ENCODE measurements around the gene ELK3. TPM values are rescaled to one million over a fixed set of nuclear protein-coding genes. Genes with fewer than 3 reads are reported as not detected.
A peak's percentile ranks its signal among the peaks of the same experiment; 100 is the strongest.

Gene ELK3
- total and polyA plus RNA-seq, 2 experiments from 2014 or later = 7.3 to 9.6 TPM

DNA sequence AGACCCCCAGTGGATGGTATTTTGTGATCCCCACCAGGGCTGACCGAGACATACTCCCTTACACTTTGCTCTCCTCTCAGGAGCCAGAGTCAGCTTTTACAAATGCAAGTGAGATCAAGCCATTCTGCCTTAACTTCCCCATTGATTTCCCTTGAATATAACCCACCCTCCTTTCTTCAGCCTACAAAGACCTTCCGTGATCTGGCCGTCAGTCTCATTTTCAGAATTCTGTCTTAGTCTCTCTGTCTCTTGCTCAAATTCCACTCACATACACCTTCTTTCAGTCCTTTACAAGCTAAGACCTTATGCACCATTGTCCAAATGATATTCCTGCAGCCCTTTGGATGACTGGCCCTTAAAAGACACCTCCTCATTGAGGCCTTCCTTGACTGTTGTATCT, 39.0 kb upstream of the ELK3 start:
- Histone ChIP-seq H3K27ac (no peak overlapping the region), H3K9me3 (ENCODE audit: low read depth) (no peaks in the 10 kb centered on the region), H3K4me3 (no peak overlapping the region), H3K4me1 (ENCODE audit: low read depth) (no peaks in the 10 kb centered on the region), H3K36me3 (no peaks in the 10 kb centered on the region), H3K27me3 (no peaks in the 10 kb centered on the region)
- no peak for DNase-seq (ENCODE audit: low read depth in 1 of 2, low spot score in 1 of 2)
- TF ChIP-seq, protein P1, sequence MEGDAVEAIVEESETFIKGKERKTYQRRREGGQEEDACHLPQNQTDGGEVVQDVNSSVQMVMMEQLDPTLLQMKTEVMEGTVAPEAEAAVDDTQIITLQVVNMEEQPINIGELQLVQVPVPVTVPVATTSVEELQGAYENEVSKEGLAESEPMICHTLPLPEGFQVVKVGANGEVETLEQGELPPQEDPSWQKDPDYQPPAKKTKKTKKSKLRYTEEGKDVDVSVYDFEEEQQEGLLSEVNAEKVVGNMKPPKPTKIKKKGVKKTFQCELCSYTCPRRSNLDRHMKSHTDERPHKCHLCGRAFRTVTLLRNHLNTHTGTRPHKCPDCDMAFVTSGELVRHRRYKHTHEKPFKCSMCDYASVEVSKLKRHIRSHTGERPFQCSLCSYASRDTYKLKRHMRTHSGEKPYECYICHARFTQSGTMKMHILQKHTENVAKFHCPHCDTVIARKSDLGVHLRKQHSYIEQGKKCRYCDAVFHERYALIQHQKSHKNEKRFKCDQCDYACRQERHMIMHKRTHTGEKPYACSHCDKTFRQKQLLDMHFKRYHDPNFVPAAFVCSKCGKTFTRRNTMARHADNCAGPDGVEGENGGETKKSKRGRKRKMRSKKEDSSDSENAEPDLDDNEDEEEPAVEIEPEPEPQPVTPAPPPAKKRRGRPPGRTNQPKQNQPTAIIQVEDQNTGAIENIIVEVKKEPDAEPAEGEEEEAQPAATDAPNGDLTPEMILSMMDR (IDR thresholded peaks at IDR 0.05; ENCODE audit: low read depth, low read length) = no peak

DNA sequence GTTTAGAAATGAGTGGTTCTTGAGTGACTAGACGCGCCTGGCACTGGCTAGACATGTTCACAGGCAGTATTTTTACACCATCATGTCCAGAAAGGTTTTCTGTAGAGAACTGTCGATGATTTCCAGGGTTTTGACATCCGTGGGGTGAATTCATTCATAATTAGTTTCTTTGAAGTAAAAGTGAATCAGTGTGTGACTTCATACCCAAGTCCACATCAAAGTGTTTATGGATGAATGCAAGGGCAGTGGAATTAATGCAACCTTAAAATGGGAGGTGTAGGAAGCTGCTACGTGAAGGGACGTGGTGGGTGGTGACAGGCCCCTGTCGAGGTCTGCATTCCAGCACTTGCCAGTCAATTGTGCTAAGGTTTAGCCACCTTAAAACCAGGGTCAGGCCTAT, 38.4 kb upstream of the ELK3 start:
- no peaks in the 10 kb centered on the region for H3K4me1 ChIP-seq (ENCODE audit: low read depth)
- H3K9me3 ChIP-seq (ENCODE audit: low read depth) = no peaks in the 10 kb centered on the region
- TF ChIP-seq, protein P1 (IDR thresholded peaks at IDR 0.05; ENCODE audit: low read depth, low read length) = no peak
- no peaks in the 10 kb centered on the region for H3K27me3 ChIP-seq
- no peak overlapping the region for H3K27ac ChIP-seq
- H3K4me3 ChIP-seq = no peak overlapping the region
- H3K36me3 ChIP-seq = no peaks in the 10 kb centered on the region
- no peak for DNase-seq (ENCODE audit: low read depth in 1 of 2, low spot score in 1 of 2)

DNA sequence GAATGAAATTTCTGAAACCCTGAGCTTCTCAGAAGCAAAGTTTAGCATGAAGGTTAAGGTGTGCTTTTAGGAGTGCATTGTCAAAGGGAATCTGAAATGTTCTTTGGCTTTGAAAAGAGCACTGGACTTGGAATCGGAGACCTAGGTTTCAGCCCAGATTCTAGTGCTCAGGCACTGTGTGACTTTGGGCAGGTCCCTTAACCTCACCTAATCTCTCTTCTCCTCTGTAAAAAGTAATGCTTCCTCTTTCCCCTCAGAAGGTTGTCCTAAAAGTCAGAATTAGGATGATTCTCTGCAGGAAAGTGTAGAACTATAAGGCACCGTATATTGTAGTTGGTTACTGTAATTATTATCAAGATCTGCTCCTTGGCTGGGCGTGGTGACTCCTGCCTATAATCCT, 38.0 kb upstream of the ELK3 start:
- Histone ChIP-seq H3K4me1 (ENCODE audit: low read depth) (no peaks in the 10 kb centered on the region), H3K36me3 (no peaks in the 10 kb centered on the region), H3K27me3 (no peaks in the 10 kb centered on the region), H3K4me3 (no peak overlapping the region), H3K9me3 (ENCODE audit: low read depth) (no peaks in the 10 kb centered on the region), H3K27ac (no peak overlapping the region)
- no peak for DNase-seq (ENCODE audit: low read depth in 1 of 2, low spot score in 1 of 2)
- TF ChIP-seq, protein P1 (IDR thresholded peaks at IDR 0.05; ENCODE audit: low read depth, low read length) = no peak

DNA sequence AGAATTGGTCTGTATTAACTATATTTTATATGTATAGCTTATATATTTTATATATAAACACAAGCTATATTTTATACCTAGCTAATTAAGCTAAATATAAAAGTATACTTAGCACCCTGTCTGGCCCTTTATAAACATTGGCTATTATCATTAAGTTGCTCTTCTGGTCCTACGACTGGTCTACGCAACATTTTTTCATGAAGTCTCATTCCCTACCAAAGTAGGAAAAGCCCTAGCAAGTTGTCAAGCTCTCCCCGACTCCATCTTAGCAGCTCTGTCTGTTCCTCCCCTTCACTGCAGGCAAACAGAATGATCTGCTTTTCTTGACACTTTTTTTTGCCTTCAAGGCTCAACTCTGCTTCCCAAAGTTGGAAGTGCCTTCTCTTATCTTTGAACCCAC, 36.7 kb upstream of the ELK3 start:
- no peaks in the 10 kb centered on the region for H3K9me3 ChIP-seq (ENCODE audit: low read depth)
- H3K4me3 ChIP-seq = no peak overlapping the region
- no peak for DNase-seq (ENCODE audit: low read depth in 1 of 2, low spot score in 1 of 2)
- no peaks in the 10 kb centered on the region for H3K36me3 ChIP-seq
- TF ChIP-seq, protein P1 (IDR thresholded peaks at IDR 0.05; ENCODE audit: low read depth, low read length) = no peak
- H3K4me1 ChIP-seq (ENCODE audit: low read depth) = no peaks in the 10 kb centered on the region
- no peak overlapping the region for H3K27ac ChIP-seq
- no peaks in the 10 kb centered on the region for H3K27me3 ChIP-seq

DNA sequence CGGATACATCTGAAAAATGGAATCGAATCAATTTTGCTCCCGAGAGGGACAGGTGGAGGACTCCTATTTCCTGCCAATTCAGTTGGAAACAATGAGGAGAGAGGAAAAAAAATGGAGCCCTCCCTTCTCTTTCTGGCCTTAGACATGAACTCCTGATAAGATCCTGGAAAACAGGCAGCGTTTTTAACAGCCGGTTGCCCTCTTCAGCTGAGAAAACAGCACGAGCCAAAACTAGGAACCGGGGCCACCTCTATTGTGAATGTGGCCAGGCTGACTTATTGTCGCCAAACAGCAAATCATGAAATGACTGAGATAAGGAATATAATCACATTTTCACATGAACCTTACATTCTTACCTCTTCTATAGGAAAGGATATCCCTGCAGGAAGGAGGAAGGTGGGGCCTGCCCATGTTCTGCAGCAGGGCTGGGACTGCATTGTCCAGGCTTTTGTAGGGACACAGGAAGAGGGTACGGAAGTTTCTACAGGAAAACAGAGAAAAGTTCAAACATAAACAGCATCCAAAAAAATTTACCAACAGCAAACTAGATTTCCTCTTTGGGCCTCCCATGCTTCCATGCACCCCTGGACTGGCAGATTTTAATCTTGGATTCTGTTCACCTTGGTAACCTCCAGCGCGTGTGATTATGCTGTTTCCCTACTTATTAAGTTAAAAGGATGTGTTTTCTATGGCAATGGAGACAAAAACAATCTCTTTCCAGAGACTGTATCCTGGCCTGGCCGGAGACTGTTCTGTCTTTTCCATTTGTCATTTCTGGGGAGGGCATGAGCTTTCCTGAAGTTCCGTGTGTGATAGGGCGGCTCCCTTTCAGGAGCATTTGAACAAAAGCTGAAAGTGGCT, 29.0 kb upstream of the ELK3 start:
- H3K4me1 ChIP-seq (ENCODE audit: low read depth) = no peaks in the 10 kb centered on the region
- no peak overlapping the region for H3K27ac ChIP-seq
- no peak overlapping the region for H3K4me3 ChIP-seq
- H3K27me3 ChIP-seq = no peaks in the 10 kb centered on the region
- TF ChIP-seq, protein P1 (IDR thresholded peaks at IDR 0.05; ENCODE audit: low read depth, low read length) = no peak
- no peaks in the 10 kb centered on the region for H3K36me3 ChIP-seq
- H3K9me3 ChIP-seq (ENCODE audit: low read depth) = no peaks in the 10 kb centered on the region
- DNase-seq (ENCODE audit: low read depth in 1 of 2, low spot score in 1 of 2) = peak in 1 of 2 donors; percentile 12

Data from cardiac muscle cell (in vitro differentiated cells and primary cell).